Ascending aorta (tissue), 2 donors: ENCODE measurements around the gene FAM53B. TPM values are rescaled to one million over a fixed set of nuclear protein-coding genes. Genes with fewer than 3 reads are reported as not detected.

Experiments used
- DNase-seq, 2 donors: peaks; one replicate each; pipeline ENCODE4 v3.0.0-alpha.2; 2019; ENCODE audit warnings: low spot score in 2 of 2
- H3K27ac ChIP-seq, 2 donors: fragments of 200-600 bp; sonication (generic); one replicate each; pipeline ENCODE4 v1.5.1; 2016 to 2017; ENCODE audit warnings: mild to moderate bottlenecking in 1 of 2
- H3K27me3 ChIP-seq: fragments of 200-600 bp; sonication (generic); one replicate; pipeline ENCODE4 v1.5.1; 2017
- H3K36me3 ChIP-seq, 2 donors: fragments of 200-600 bp; sonication (generic); one replicate each; pipeline ENCODE4 v1.5.1; 2016
- H3K4me1 ChIP-seq, 2 donors: fragments of 200-600 bp; sonication (generic); one replicate each; pipeline ENCODE4 v1.5.1; 2016 to 2017; ENCODE audit warnings: mild to moderate bottlenecking in 1 of 2
- H3K4me3 ChIP-seq, 2 donors: fragments of 200-600 bp; sonication (generic); one replicate each; pipeline ENCODE4 v1.5.1; 2016 to 2017; ENCODE audit warnings: mild to moderate bottlenecking in 1 of 2
- H3K9me3 ChIP-seq, 2 donors: fragments of 200-600 bp; sonication (generic); one replicate each; pipeline ENCODE4 v1.5.1; 2016
- CTCF ChIP-seq, 3 experiments: fragments of 200-600 bp in 2 of 3; fragments of 450-650 bp in 1 of 3; sonication (generic) in 2 of 3; IDR thresholded peaks; one replicate each; pipeline ENCODE4 v1.5.1; 2016 to 2019; ENCODE audit warnings: antibody characterized with exemption in 3 of 3, mild to moderate bottlenecking in 1 of 3, moderate library complexity in 1 of 3
- intact Hi-C: fragments of 100-400 bp; cut with DNase I; formaldehyde crosslinking; loops from one replicate; pipeline ENCODE4 v1.15.1; 2023
- total RNA-seq: library from RNA; depleted of rRNA; stranded (reverse); fragments of >200 nt; gene quantifications from one replicate; pipeline ENCODE4 v1.1.0, GENCODE V29; 2016

Gene FAM53B
- total RNA-seq, 1 donor from 2014 or later, result 52.5 TPM

- no peak for DNase-seq
- intact Hi-C loops, result no loop called here
- Histone ChIP-seq H3K4me3 (peak overlapping the region in 1 of 2 donors; percentile 37), H3K27ac (peak overlapping the region; percentile 74 to 87), H3K4me1 (peaks cover 21 to 26% of the 10 kb centered on the region in 2 donors), H3K36me3 (no peaks in the 10 kb centered on the region), H3K27me3 (no peaks in the 10 kb centered on the region), H3K9me3 (no peaks in the 10 kb centered on the region)
- TF ChIP-seq CTCF (IDR thresholded peaks at IDR 0.05), result no peak
Measured at GRCh38 chr10:124723826-124724225, 20.4 kb downstream of the FAM53B start.

- Histone ChIP-seq H3K27ac (peak overlapping the region; percentile 74 to 87), H3K4me1 (peaks cover 21 to 26% of the 10 kb centered on the region in 2 donors), H3K9me3 (no peaks in the 10 kb centered on the region), H3K4me3 (peak overlapping the region in 1 of 2 donors; percentile 37), H3K36me3 (no peaks in the 10 kb centered on the region), H3K27me3 (no peaks in the 10 kb centered on the region)
- intact Hi-C loops, result no loop called here
- DNase-seq, result peak in 1 of 2 donors; percentile 75
- TF ChIP-seq CTCF (IDR thresholded peaks at IDR 0.05), result no peak
Measured at GRCh38 chr10:124722798-124723783, 21.1 kb downstream of the FAM53B start.

- intact Hi-C loops, result no loop called here
Measured at GRCh38 chr10:124721330-124722045, 22.7 kb downstream of the FAM53B start.

GRCh38 chr10:124719213-124719851 is 24.8 kb downstream of the FAM53B start:
- peak in 1 of 2 donors; percentile 78 for DNase-seq
- TF ChIP-seq CTCF (IDR thresholded peaks at IDR 0.05), result peak in 2 of 3 experiments; percentile 20 to 23
- peaks cover 19 to 23% of the 10 kb centered on the region in 2 donors for H3K4me1 ChIP-seq
- intact Hi-C loops, result no loop called here
- no peaks in the 10 kb centered on the region for H3K9me3 ChIP-seq
- peak overlapping the region; percentile 44 to 50 for H3K27ac ChIP-seq
- H3K4me3 ChIP-seq, result no peak overlapping the region
- no peaks in the 10 kb centered on the region for H3K27me3 ChIP-seq
- no peaks in the 10 kb centered on the region for H3K36me3 ChIP-seq

More at GRCh38 chr10:124721330-124722045, 22.7 kb downstream of the FAM53B start:
- Histone ChIP-seq H3K27me3 (no peaks in the 10 kb centered on the region), H3K36me3 (no peaks in the 10 kb centered on the region), H3K4me3 (no peak overlapping the region), H3K27ac (peak overlapping the region; percentile 74 to 87), H3K9me3 (no peaks in the 10 kb centered on the region), H3K4me1 (peaks cover 21 to 26% of the 10 kb centered on the region in 2 donors)
- peak in 1 of 2 donors; percentile 78 for DNase-seq
- no peak for TF ChIP-seq CTCF (IDR thresholded peaks at IDR 0.05)
